GM13976 (cell line): ENCODE data around the gene MRPL4.

Experiments used
- DNase-seq: peaks from one replicate; pipeline ENCODE4 v3.0.0; 2012; ENCODE audit warnings: low spot score
- CTCF ChIP-seq: IDR thresholded peaks from 2 replicates; pipeline ENCODE4 v1.5.1; 2012; ENCODE audit warnings: borderline replicate concordance, mild to moderate bottlenecking; ENCODE audit not compliant: insufficient read depth; ENCODE audit errors: extremely low read depth, missing control alignments, control extremely low read depth
- in situ Hi-C: fragments of 300-500 bp; cut with MboI; formaldehyde crosslinking; loops from one replicate; pipeline ENCODE4 v1.12.0; 2022; ENCODE audit warnings: low sequenced_read_pairs, mixed read lengths, inconsistent platforms; ENCODE audit not compliant: unreplicated experiment

Gene MRPL4

GRCh38 chr19:10305139-10305806 is 53.3 kb downstream of the MRPL4 start:
- no peak for TF ChIP-seq CTCF
- DNase-seq, result no peak
- in situ Hi-C loops, result no loop called here

GRCh38 chr19:10306327-10306726 is 54.3 kb downstream of the MRPL4 start:
- in situ Hi-C loops, result no loop called here
- no peak for DNase-seq
- TF ChIP-seq CTCF, result no peak

GRCh38 chr19:10309423-10309822 is 57.4 kb downstream of the MRPL4 start, which contains the start of gene ZGLP1:
Gene ZGLP1 (minus strand): TSS chr19:10309815.
- no peak for DNase-seq
- in situ Hi-C loops, result no loop called here
- TF ChIP-seq CTCF, result no peak
